Stomach (tissue), 4 donors: Measurements from ENCODE around the gene NEURL1B.

Experiments used
- CTCF ChIP-seq, 7 experiments: fragments of 450-650 bp in 4 of 7; fragments of 200-600 bp in 3 of 7; sonication (generic) in 3 of 7; IDR thresholded peaks; one replicate each; pipeline ENCODE4 v1.5.1; 2016 to 2019; ENCODE audit warnings: antibody characterized with exemption in 7 of 7, control low read depth in 2 of 7, mild to moderate bottlenecking in 1 of 7
- EP300 ChIP-seq: sonication (generic); formaldehyde crosslinking; IDR thresholded peaks from one replicate; pipeline ENCODE4 v1.6.1; 2017; ENCODE audit warnings: antibody characterized with exemption
- POLR2AphosphoS5 ChIP-seq, 3 donors: sonication (generic); formaldehyde crosslinking; IDR thresholded peaks; one replicate each; pipeline ENCODE4 v1.6.1; 2016; ENCODE audit warnings: antibody characterized with exemption in 3 of 3

GRCh38 chr5:172616136-172616535, 24.9 kb upstream of the NEURL1B start:
- no peak for TF ChIP-seq CTCF (IDR thresholded peaks at IDR 0.05)
- no peak for TF ChIP-seq EP300
- TF ChIP-seq POLR2AphosphoS5 (IDR thresholded peaks at IDR 0.05), result no peak
